Myocyte (in vitro differentiated cells): ENCODE measurements around the gene NATD1. TPM values are rescaled to one million over a fixed set of nuclear protein-coding genes. Genes with fewer than 3 reads are reported as not detected.

Experiments
- DNase-seq: peaks from one replicate; pipeline ENCODE4 v3.0.0-alpha.2; 2012; ENCODE audit warnings: low read depth
- polyA plus RNA-seq: library from polyadenylated mRNA; unstranded; fragments of >200 nt; gene quantifications from one replicate; pipeline ENCODE4 v1.2.1, GENCODE V29; 2012; ENCODE audit warnings: missing spikeins
- total RNA-seq: library from RNA; depleted of rRNA; stranded (reverse); fragments of >200 nt; gene quantifications from 2 replicates; pipeline ENCODE4 v1.2.3, GENCODE V29; 2014

Gene NATD1, protein sequence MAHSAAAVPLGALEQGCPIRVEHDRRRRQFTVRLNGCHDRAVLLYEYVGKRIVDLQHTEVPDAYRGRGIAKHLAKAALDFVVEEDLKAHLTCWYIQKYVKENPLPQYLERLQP
- 24.9 and 25.8 TPM in 2 replicates for total RNA-seq
- 17.7 TPM for polyA plus RNA-seq

DNA sequence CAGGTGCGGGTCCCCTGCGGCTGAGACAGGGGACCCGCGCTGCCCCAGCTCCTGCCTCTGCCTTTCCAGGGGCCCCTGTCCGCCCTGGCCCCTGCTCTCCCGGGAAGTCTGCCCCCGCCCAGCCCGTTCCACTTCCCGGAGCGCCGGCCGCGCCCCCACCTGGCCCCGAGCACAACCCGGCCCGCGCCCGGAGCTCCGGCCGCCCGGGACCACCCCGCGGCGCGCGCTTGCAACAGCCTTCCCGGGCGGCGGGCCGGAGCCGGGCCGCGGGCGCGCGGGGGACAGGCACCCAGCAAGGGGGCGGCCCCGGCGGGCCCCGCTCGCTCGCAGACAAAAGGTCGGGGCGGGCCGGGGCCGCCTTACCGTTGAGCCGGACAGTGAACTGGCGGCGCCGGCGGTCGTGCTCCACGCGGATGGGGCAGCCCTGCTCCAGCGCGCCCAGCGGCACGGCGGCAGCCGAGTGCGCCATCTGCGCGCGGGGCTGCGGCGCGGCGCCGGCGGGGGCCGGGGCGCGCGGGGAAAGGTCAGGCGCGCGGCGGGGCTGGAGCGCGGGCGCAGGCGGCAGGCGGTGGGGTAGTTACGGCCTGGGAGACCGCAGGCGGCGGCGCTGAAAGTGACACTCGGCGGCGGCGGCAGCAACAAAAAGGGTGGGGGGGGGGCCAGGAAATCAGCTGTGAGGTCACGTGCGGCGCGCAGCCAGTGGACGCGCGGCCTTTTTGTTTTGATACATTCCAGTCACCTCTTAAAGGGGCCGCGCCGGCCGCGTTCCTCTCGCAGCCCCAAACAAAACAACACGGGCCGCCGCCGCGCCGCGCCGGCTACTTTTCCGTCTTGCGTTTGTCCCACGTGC, at the start of gene NATD1:
Gene NATD1, minus strand, starts transcription at position 615 of the 850 bp plus-strand sequence. Its CDS starts 146 bp downstream, at position 469.
- peak; percentile 91 for DNase-seq

DNA sequence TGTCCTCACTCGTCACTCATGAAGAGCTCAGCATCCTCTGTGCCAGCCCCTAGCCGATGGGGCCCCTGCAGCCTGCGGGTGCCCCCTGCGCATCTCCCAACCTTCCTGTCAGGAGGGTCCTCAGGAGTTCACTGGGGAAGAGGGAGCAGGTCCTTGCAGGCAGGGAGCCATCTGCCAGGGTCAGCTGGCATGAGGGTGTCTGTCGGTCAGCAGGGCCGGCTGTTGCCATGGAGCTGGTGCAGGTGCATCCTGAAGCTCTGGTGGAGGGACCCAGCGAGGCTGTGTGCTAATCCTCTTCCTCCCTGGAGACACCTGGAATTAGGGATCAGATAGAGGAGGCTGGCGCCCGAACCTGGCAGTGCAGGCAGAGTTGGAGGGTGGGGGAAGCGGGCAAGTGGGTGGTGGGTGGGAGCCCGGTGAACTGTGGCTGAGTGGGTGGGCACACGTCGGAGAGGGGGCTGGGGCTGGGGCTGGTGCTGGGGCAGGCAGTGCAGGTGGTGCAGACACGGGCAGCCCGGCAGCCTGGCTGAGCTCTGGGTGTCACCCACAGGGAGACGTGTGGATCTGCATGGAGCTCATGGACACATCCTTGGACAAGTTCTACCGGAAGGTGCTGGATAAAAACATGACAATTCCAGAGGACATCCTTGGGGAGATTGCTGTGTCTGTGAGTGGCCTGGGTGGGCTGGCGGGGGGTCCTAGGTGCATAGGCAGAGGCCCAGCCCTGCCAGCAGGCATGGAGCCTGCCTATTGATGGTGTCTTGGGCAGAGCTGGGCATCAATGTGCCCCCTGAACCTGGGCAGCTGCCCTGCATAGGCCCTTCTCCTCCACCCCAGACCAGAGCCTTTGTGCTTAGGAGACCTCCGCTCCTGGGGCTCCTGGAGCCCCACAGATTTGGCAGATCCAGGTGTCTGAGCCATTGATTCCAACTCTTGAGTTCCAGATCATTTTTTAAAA, 48.7 kb upstream of the NATD1 start:
- no peak for DNase-seq

DNA sequence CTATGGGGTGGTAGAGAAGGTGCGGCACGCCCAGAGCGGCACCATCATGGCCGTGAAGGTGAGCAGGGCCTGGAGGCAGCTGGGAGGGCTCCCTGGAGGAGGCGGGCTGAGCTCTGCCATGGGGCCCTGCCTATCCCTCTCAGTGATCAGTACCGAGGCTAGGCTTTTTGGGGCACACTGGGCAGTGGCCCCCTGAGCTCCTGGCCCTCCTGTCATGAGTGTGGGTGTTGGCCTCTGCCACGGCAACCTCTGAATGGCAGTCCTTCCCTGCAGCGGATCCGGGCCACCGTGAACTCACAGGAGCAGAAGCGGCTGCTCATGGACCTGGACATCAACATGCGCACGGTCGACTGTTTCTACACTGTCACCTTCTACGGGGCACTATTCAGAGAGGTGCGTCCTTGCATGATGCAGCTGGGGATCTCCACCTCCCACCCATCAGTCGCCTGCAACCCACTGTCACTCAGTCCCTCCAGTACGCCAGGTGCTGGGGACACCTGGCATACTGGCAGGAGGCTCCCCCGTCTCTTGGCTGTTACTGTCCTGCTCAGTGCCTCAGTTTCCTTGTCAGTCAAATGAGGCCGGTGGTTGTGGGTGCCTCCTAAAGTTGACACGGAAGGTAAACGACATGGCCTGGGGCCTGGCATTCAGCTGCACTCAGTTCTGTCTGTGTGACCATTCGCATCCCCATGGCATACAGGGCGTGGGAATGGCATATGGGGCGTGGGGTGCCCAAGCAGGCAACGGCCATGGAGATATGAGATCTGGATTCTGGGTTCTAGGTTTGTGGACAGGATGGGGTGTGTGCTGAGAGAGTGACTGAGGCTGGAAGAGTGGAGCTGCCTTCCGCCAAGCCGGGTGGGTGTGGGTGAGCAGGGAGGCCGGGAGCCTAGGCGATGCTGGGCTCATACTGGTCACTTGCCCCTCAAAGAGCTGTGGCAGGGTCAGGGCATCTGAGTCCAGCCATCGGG, 47.7 kb upstream of the NATD1 start:
- DNase-seq = no peak

DNA sequence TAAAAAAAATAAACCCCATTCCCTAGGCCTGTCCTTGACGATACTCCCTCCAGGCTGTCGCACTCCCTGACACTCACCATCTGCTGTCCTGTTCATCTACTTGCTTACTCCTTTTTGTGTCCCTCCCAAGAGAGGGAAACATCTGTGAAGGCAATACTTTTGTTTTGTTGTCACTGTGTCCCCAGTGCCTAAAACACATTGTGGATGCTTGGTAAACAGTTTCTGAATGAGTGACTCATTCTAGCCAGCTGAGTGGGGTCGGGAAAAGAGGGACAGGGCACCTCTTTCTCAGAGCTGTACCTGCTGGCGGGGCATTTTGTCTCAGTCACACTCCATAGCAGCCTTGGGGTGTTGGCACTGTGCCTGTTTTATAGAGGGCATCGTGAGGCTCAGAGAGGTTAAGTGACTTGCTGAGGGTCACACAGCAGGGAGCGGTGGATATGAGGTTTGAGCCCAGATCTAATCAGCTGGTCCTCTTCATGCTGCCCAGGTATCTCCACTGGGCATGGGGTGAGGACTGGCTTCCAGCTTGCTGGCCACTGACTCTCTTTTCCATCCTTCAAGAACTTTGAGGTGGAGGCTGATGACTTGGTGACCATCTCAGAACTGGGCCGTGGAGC, 46.9 kb upstream of the NATD1 start:
- no peak for DNase-seq

DNA sequence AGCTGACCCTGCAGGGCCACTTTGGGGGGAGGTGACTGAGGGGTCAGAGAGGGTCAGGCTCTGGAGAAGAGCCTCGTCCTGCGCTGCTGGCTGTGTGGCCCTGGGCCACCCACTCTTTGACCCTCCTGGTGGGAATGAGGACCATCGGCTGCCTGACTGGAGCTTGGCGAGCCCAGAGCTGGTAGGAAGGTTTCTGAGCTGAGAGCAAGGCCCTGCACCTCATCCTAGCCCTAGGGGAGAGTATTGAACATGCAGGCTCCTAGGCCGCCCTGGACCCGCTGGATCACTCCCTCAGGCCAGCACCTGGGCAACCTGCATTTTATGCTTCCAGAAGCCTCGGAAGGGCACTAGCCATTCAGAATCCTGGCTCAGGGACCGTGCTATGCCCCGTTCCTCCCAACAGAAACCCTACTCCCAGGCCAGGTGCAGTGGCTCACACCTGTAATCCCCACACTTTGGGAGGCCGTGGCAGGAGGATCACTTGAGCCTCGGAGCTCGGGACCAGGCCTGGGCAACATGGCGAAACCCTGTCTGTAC, 45.8 kb upstream of the NATD1 start:
- DNase-seq = no peak

DNA sequence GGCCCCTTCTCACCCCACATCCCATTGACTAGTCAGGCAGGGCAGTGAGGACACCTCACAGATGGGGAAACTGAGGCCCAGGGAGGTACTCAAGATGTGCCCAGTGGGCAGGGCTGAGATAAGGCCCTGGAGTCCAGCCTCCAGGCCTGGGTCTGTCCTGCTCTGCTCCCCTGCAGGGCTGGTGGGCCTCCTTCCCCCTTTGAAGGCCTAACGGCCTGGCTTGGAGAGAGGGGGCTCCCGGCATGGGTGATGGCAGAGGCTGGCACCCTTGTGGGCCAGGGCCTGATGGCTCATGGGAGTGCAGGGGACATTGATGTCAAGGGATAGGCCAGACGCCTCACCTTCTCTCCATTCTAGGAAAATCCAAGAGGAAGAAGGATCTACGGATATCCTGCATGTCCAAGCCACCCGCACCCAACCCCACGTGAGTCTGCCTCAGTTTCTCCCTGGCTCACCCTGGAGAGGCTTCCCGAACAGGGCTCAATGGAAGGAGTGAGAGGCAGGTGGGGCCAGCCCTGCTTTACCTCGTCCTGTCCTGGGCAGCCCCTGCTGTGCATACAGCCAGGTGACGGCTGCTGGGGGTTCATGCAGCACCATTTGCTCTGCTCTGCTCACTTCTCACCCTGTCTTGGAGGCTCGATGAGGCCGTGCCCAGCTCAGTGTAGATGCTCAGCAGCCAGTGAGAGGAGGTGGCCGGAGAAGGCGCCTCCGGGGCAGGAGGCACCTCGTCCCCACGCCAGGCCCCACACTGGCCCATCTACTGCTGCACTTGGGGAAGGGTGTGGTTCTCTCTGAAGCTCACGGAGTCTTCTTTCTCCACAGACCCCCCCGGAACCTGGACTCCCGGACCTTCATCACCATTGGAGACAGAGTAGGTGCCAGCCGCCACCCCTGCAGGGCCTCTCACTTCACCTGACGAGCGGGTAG, 45.1 kb upstream of the NATD1 start:
- no peak for DNase-seq

DNA sequence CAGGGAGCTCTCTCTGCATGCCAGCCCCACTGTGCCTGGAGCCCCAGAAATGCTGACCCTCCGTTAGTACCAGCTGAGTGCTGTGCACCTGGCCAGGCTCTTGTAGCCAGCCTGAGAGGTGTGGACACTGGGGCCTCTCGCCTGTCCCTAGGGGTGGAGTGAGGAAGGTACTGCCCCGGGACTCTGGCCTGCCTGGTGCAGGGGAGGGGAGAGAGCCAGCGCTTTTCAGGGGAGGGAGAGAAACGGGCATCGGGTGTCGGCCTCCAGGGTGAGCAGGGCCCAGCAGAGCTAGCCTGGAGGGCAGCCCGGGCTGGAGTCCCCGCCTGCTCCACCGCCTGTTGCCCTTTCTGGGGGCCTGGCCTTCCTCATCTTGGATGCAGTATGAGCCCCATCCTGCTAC, 44.4 kb upstream of the NATD1 start:
- no peak for DNase-seq

DNA sequence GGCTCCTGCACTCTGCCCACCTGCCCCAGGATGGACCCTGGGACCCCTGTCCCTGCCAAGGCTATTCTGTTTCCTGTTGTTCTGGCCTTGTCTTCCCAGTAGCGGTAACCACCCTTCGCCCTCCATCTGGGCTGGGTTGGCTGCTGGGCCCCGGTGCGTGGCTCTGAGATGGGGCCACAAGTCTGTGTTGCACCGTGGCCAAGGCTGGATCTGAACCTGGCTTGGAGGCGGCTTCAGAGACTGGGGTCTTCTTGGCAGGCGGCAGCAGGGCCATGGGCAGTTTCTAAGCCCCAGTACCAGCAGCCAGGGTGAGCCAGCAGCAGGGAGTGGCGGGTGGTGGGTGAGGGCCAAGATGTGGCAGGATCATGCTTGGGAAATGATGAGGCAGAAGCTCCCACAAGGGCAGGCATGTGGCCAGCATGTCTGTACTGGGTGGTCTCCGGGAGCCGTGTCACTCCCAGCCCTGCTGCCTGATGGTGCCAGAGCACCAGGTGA, 43.9 kb upstream of the NATD1 start:
- peak; percentile 46 for DNase-seq

DNA sequence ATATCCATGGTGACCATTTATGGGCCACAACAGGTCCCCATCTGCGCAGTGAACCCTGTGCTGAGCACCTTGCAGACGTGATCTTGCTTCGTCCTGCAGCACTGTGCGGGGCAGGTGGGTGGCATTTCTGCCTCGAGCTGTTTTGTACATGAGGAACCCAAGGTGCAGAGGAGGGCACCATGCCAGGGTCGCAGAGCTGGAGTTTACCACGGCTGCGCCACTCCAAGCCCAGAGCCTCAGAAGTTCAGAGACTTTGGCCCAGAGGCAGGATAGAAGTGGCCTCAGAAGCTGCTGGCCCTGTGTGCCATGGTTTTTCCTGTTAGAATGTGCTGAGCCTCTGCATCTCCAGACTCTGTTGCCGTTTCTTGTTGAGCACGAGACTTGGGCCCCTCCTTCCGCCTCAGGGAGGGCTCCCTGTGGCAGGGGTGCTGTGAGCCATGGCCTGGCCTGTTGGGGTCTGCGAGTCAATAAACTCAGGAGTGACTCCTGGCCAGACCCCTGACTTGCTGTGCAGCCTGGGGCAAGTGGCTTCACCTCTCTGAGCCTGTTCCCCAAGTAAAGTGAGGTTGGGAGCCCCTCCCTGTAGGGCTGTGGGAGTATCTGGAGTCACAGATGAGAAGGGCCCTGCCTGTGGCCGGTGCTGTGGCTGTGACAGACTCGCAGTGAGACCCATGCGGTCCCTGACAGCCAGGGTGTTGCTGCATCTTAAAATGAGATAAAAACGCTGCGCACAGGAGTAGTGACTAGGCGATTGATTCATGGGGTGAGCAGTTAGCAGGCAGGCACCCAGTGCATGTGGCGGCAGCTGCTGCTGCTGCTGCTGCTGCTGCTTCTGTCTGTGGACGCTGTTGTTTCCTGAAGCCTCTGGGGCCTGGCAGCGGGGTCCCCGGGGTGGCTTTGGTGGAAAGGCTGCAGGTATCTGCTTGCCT, 43.2 kb upstream of the NATD1 start:
- DNase-seq = peak; percentile 34

DNA sequence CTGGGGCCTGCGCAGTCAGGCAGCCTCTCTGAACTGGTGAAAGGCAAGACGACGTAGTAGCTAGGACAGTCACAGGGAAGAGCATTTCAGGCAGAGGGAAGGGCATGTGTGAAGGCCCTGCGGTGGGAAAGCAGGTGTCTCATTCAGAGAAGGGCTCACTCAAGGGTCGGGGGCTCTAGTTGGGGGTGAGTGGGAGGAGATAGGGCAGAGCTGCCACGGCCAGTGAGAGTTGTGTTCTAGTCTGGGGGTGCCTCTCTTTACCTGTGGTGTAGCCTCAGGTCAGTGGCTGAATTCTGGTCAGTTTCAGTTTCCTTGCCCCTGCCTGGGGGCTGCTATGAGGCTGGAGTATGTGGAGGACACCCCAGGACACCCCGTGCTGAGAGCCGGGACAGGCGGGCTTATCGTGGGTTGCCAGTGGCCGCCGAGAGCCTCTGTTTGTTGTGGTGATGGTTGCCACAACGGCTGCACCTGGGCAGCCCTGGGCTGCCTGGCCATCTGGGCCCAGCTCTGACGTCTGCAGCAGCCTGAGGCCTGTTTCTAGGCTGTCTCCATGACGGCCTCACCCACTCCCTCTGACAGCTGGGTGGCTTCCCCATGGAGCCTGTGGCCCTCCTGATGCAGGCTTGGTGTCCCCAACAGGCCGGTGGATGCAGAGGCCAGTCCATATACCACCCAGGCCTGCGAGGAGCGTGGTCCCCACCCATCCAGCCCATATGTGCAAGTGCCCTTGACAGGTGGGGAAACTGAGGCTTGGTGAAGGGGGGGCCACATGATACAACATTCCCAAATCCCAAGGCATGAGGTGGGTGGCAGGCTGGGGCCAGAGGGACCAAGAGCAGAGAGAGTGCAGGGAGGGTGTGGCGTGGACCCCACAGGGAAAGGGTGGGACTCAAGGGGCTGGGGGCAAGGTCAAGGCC, 42.1 kb upstream of the NATD1 start:
- peak; percentile 83 for DNase-seq

DNA sequence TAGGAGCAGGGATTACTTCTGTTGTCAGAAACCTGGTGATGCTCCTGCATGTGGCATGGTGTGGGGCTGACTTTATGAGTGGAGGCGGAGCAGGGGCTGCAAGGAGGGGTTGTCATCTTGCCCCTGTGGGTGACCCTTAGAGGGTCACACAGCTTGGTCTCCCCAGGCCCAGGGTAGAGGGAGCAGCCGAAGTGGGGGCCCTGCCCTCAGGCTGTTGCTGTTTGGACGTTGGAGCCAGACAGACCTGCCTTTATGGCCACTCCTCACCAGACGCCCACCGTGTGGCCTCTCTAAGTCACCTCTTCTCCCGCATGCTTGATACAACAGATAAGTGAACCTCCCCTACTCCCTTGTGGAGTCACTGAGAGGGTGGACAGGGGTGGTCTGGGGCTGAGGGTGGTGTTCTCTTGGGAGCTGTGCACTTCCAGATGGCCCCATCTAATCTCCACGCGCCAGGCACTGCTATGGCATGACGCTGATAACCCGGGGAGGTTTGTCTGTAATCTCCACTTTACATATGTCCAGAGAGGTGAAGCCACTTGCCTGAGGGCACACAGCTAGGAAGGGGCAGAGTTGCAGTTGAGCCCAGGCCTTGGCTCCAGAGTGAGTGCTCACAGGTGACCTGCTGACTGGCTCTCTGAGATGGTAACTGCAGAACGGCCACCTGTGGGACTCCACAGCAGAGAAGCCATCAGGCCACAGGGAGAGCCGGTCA, 41.3 kb upstream of the NATD1 start:
- no peak for DNase-seq

DNA sequence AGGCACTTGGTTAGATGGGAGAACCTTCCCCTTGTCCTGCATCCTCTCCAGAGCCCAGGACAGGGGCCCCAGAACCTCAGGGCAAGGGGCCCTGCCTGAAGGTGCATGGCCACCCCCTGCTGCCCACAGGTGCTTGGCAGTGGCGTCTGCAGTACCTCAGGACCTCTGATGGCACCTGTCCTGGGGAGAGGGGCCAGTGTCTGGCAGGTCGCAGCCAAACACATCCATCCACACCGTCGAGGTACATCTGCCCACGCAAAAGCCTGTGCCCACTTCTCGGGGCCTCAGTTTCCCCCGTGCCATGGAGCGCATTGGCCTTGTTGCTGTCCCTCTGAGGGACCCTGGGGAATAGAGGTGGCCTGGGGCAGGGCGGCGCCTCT, 40.6 kb upstream of the NATD1 start:
- no peak for DNase-seq

DNA sequence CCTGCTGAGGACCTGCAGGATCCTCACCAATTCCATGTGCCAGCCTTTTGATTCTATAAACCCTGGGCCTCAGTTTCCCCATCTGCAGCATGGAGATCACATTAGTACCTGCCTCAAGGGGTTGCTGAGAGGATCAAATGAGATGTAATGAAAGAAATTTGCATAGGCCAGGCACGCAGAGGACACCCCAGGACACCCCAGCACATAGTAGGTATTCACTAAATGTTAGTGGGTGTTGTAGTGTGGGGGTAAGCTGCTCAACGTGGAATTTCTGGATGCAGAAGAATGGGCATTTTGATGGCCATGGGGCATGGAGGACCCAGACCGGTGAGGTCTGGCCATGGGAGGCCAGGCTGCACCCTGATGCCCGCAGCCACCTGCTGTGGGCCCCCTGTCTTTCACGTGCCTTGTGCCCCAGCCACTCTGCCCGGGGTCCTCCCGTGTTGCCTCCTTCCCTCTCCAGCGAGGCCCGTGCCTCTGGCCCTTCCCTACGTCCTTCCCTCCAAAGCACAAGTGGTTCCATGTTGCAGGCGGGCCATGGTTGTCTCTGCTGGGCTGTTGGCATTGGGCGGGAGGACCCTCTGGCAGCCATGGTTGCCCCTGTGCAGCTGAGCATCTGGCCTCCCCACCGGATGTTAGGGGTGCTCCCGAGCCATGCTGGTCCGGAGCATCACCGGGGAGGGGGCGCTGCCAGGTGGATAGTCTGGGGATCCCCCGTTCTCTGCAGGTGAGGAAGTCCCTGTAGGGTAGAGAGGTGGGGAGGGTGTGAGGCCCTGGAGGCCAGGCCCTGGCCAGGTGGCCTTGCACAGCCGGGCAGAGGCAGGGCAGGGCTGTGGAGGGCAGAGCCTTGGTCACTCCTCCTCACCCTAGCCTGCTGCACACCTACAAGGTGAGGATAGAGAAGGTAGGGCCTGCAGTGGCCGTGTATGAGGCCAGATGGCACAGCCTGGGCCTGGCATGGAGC, 39.9 kb upstream of the NATD1 start:
- no peak for DNase-seq

DNA sequence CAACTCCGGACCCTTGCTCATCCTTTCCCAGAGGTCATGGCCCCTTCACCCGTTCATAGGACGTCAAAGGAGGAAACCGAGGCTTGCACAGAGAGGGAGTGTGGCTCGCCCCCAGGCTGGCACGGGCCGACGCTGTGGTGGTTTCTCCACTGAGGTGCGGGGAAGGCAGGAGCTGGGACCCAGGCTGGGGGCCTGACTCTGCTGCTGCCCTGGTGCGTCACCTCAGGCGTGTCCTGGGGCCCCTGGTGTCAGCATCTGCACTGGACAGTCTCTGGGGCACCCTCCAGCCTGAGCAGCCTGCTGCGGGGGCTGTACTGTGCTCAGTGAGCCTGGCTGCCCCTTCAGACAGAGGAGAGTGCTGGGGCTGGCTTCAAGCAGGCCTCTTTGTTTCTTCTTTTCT, 38.7 kb upstream of the NATD1 start:
- DNase-seq = no peak

DNA sequence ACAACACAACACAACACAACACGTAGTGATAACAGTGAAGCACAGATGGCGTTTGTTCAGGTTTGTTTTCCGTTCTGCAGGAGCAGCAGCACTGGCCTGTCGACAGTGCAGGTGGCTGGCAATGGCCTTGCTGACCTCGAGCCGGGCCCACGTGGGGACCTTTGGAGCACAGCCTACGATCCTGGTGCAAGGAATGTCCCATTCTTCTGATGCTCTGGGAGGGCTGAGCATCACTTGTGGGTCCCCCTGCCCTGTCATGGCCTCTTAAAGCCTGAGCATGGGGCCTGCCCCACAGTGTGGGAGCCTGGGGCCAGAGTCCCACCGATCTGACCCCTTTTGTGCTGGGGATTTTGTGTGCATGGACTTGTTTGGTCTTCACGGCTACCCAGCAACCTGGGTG, 38.1 kb upstream of the NATD1 start:
- no peak for DNase-seq
